Activated CD4-positive, alpha-beta T cell treated with anti-CD3 and anti-CD28 coated beads, Interleukin-2, amount 50 U/mL, for 24 hours (primary cell): ENCODE results near the gene SAA4.
"Not testable (repeated sequence)": the region's sequence is repeated elsewhere in the genome, so short reads cannot be mapped to it uniquely, and the experiment has no call there.

Experiments used
- DNase-seq, 2 donors: peaks; one replicate each; pipeline ENCODE4 v3.0.0-alpha.2; 2020; ENCODE audit warnings: low read depth in 1 of 2, low spot score in 1 of 2

The SAA4 gene

DNA sequence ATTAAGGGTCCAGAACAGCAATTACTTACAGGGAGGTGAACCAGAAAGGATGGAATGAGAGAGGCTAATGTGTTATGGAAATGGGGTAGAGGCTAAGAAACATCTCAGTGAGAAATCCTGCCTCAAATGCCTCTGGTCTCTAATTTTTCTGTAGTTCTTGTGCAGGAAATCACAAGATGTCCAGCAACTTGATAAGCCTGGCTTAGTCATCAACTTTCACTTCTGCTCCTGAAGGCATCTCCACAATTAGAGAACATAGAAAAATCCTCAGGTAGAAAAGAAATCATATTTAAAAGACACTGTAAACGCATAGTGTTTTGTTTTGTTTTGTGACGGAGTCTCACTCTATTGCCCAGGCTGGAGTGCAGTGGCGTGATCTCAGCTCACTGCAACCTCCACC, 45.2 kb downstream of the SAA4 start:
- DNase-seq, result no peak

DNA sequence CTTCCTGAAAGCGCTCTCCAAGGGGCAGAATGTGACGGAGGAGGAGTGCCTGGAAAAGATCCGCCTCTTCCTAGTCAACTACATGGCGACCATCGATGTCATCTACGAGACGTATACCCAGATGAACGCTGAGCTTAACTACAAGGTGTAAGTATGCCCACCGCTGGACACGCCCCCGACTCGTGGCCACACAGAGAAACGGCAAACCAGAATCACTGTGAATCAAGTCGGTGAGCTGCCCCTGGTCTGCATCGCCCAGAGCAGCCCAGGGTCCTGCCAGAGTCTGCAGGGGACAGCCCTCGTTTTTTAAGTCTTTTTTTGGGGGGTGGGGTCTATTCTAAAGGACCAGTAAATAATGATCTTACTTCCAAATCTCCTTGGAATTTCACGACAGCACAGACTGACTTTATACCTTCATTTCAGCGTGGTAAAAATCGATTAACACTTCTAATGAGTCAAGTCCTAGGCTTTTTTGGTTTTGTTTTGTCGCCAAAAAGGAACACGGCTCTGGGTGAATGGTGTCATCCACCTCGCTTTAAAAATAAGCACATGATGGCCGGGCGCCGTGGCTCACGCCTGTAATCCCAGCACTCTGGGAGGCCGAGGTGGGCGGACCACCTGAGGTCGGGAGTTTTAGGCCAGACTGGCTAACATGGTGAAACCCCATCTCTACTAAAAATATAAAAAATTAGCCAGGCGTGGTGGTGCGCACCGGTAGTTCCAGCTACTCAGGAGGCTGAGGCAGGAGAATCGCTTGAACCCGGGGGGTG, 46.9 kb downstream of the SAA4 start:
- DNase-seq, result not testable (repeated sequence)

DNA sequence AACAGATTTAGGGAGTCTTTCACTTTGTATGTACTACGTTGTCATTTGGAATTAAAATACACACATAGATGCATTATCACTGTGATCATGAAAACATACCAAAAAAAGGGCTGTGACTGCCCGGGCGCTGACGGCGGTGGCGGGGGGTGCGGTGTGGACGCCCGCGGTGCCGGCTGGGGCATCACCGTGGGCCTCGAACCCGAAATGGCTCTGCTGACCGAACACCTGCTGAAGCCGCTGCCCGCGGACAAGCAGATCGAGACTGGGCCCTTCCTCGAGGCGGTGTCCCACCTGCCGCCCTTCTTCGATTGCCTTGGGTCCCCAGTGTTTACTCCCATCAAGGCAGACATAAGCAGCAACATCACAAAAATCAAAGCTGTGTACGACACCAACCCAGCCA, 47.8 kb downstream of the SAA4 start:
- no peak for DNase-seq
